IMR-90 (cell line): ENCODE results near the gene TUBGCP2. TPM values are rescaled to one million over a fixed set of nuclear protein-coding genes. Genes with fewer than 3 reads are reported as not detected.

Source experiments
- polyA plus RNA-seq, 3 experiments: library from polyadenylated mRNA; depleted of rRNA; stranded (reverse); fragments of >200 nt; gene quantifications; 2 replicates each; pipeline ENCODE4 v1.2.3, GENCODE V29; 2012; ENCODE audit warnings: low replicate concordance in 1 of 3
- total RNA-seq: library from RNA; depleted of rRNA; stranded (reverse); fragments of >200 nt; gene quantifications from 2 replicates; pipeline ENCODE4 v1.2.3, GENCODE V29; 2012
- TF ChIP-seq, protein P1 (sequence below): conservative IDR thresholded peaks from 2 replicates; pipeline ENCODE4 v1.5.1; 2012; ENCODE audit warnings: mild to moderate bottlenecking, low read depth, low read length, improper control_type of control experiment

Gene TUBGCP2
- total and polyA plus RNA-seq, 2 of the 4 experiments (the other 2 are of a cell fraction), result 48.1 to 72.6 TPM

DNA sequence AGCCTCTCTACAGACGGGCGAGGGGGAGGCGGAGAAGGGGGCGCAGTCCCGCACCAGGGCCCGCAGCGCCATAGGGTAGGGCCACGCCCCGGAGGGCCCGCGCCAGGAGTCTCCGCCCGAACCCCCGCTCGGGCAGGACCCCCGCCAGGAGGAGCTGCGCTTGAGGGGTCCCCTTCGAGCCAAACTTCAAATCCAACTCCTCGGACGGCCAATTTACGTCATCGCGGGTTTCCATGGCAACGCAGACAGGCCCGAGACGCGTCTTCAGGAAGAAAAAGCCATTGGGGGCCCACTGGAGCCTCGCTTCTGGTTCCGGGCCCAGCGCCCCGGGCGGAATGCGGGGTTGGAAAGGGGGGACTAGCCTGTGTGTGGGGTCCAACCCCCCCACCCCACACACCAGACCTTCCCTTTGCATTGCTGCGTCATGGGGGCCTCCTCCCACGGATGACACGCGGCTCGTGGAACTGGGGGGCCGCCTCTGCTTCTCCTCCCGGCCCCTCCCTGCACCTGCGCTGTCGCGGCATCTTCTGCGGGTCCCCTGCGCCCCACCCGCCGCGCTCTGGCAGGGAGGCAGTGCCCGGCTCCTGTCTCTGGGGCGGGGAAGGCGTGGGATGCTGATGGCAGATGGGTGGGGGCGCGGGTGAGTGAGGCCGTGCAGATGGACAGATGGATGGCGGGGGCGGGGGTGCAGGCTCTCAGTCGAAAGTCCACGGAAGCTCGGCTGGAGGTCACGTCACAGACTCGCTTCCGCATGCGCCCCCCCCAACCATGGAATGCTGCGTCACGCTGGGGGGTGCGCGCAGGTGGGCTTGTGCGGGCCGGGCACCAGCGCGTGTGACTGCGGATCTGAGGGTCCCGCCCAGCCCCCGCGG is 26.8 kb upstream of the TUBGCP2 start (continued):
- TF ChIP-seq, protein P1, sequence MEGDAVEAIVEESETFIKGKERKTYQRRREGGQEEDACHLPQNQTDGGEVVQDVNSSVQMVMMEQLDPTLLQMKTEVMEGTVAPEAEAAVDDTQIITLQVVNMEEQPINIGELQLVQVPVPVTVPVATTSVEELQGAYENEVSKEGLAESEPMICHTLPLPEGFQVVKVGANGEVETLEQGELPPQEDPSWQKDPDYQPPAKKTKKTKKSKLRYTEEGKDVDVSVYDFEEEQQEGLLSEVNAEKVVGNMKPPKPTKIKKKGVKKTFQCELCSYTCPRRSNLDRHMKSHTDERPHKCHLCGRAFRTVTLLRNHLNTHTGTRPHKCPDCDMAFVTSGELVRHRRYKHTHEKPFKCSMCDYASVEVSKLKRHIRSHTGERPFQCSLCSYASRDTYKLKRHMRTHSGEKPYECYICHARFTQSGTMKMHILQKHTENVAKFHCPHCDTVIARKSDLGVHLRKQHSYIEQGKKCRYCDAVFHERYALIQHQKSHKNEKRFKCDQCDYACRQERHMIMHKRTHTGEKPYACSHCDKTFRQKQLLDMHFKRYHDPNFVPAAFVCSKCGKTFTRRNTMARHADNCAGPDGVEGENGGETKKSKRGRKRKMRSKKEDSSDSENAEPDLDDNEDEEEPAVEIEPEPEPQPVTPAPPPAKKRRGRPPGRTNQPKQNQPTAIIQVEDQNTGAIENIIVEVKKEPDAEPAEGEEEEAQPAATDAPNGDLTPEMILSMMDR, result no peak
